Stomach smooth muscle (tissue), 2 donors: Measurements from ENCODE around the gene SS18L1.

Experiments
- H3K27ac ChIP-seq: one replicate; pipeline ENCODE4 v1.7.0; 2013; ENCODE audit warnings: mild to moderate bottlenecking, low read length, inconsistent platforms
- H3K27me3 ChIP-seq, 2 donors: one replicate each; pipeline ENCODE4 v1.7.0; 2013; ENCODE audit warnings: low read length in 2 of 2; ENCODE audit not compliant: insufficient read depth in 2 of 2, control insufficient read depth in 1 of 2
- H3K36me3 ChIP-seq, 2 donors: one replicate each; pipeline ENCODE4 v1.7.0; 2013; ENCODE audit warnings: low read length in 2 of 2; ENCODE audit not compliant: control insufficient read depth in 2 of 2, insufficient read depth in 2 of 2
- H3K4me1 ChIP-seq: one replicate; pipeline ENCODE4 v1.7.0; 2013; ENCODE audit warnings: low read length; ENCODE audit not compliant: control insufficient read depth, insufficient read depth
- H3K4me3 ChIP-seq, 2 donors: one replicate each; pipeline ENCODE4 v1.7.0; 2013; ENCODE audit warnings: low read length in 2 of 2
- H3K9ac ChIP-seq, 2 donors: one replicate each; pipeline ENCODE4 v1.7.0; 2013; ENCODE audit warnings: low read length in 2 of 2, mild to moderate bottlenecking in 1 of 2
- H3K9me3 ChIP-seq, 2 donors: one replicate each; pipeline ENCODE4 v1.7.0; 2013; ENCODE audit warnings: low read length in 2 of 2; ENCODE audit not compliant: control insufficient read depth in 2 of 2
- donor health status: healthy.
- donor health status: Pancreatic carcinoma.

Gene SS18L1

DNA sequence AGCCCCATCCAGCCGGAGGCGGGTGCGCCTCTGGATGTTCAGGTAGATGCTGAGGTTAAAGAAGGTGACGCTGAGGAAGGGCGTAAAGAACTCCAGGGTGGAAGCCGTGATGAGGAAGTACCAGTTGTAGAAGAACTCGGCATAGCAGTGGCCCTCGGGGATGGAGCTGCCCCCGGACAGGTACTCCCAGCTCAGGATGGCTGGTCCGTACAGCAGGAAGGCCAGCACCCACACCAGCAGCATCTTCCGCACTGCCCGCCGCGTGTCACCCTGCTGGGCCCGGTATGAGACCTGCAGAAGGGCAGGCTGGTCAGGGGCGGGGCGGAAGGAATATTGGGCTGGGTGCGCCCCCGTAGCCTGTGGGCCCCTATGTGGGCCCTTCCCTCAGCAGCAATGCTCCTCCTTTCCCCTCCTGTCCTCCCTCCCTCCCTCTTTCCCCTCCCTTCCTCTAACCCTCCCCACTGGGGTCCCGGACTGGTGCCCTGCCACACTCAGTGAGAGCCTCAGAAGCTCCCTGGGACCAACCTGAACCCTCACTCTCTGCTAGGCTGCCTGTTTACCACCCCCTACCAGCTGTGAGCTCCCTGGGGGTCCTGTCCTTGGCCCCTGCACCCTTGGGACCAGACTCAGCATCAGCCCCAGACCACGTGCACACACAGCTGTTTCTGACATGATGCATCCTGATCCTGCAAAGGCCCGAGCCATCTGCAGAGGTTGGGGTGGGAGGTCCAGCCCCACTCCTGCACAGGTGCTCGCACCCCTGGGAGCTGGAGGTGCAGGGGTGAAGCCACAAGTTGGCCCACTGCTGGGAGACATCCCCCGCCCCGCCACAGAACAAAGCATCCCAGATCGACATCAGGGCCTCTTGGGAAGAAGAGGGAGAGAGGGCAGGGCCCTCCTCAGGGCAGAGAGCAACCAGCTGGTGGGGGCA is 73.3 kb downstream of the SS18L1 start:
- Histone ChIP-seq H3K27ac (no peak overlapping the region), H3K9ac (no peak overlapping the region), H3K9me3 (no peaks in the 10 kb centered on the region), H3K4me1 (peaks cover 8% of the 10 kb centered on the region), H3K27me3 (peaks cover 54 to 66% of the 10 kb centered on the region in 2 donors), H3K4me3 (no peak overlapping the region), H3K36me3 (no peaks in the 10 kb centered on the region)

DNA sequence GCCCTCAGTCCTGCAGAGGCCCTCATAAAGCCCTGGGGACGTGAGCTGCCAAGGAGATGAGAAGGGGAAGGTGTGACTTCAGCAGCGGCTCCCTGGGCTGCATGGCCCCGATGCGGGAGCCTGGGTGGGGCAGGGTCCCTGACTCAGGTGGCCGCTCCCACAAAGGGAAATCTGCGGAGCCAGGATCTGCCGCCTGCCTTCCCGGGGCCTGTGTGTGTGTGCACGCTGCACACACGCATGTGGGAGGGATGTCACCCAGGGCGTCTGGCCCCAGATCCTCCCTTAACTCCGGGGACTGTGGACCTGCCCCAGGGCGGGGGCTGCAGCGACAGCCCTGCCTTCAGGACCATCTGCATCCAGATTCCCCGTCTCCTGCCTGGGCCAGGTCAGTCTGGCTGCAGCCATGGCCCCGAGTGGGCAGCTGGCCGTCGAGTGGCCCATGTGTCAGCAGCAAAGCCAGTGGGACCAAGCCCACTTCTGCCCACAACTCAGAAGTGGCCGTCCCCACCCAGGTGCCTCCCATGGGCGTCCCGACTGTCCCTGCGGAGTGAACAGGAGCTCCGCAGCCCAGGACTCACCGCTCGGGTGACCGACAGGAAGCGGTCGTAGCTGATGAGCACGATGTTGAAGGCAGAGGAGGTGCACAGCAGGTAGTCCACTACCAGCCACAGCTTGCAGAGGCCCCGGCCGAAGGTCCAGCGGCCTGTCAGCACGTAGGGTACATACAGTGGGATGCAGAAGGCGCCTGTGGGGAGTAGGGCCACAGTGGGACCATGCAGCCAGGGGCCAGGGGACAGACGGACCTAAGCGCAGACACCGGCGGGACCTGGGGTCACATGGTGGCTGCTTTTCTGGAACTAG is 74.6 kb downstream of the SS18L1 start:
- H3K27me3 ChIP-seq, result peaks cover 58 to 72% of the 10 kb centered on the region in 2 donors
- no peaks in the 10 kb centered on the region for H3K36me3 ChIP-seq
- no peak overlapping the region for H3K4me3 ChIP-seq
- no peaks in the 10 kb centered on the region for H3K9me3 ChIP-seq
- no peak overlapping the region for H3K9ac ChIP-seq
- H3K27ac ChIP-seq, result no peak overlapping the region
- H3K4me1 ChIP-seq, result peaks cover 8% of the 10 kb centered on the region

DNA sequence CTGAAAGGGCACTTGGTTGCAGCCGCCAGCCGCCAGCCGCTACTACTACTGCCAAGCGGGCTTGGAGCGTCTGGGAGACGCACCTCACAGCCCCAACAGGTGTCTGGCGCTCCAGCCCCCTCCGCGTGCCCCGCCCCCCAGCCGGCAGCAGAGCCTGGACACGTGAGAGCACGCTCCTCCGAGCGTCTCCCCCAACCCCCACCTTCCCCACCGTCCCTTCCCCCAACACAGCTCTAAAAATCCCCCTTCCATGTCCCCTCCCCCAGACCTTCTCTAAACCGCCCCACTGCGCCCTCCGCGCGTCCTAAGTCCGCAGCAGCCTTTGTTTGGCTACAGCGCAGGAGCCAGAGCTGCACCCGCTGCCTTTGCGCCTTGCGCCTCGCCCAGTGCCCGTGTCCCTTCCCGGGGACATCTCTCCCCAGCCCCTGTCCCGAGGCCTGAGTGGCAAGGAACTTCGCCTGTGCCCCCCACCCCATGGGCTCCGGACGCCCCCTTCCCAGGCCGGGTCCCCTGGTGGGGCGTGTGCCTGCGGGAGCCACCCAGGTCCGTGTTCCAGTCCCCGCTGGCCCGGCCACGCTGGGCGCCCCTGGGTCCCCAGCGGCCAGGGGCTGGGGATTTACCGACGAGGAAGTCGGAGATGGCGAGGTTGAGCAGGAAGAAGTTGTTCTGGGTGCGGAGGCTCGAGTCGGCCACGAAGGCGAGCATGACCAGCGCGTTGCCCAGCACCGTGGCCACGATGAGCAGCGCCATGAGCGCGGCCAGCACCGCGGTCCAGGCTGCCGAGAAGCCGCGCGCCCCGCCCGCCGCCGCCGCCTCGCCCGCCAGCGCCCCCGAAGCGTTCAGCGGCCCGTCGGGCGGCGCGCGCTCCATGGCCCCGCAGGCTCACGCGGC is 75.8 kb downstream of the SS18L1 start:
- H3K4me3 ChIP-seq, result peak overlapping the region in 1 of 2 donors; percentile 22
- H3K36me3 ChIP-seq, result no peaks in the 10 kb centered on the region
- no peak overlapping the region for H3K27ac ChIP-seq
- H3K9ac ChIP-seq, result no peak overlapping the region
- peaks cover 8% of the 10 kb centered on the region for H3K4me1 ChIP-seq
- peaks cover 61 to 69% of the 10 kb centered on the region in 2 donors for H3K27me3 ChIP-seq
- H3K9me3 ChIP-seq, result no peaks in the 10 kb centered on the region

DNA sequence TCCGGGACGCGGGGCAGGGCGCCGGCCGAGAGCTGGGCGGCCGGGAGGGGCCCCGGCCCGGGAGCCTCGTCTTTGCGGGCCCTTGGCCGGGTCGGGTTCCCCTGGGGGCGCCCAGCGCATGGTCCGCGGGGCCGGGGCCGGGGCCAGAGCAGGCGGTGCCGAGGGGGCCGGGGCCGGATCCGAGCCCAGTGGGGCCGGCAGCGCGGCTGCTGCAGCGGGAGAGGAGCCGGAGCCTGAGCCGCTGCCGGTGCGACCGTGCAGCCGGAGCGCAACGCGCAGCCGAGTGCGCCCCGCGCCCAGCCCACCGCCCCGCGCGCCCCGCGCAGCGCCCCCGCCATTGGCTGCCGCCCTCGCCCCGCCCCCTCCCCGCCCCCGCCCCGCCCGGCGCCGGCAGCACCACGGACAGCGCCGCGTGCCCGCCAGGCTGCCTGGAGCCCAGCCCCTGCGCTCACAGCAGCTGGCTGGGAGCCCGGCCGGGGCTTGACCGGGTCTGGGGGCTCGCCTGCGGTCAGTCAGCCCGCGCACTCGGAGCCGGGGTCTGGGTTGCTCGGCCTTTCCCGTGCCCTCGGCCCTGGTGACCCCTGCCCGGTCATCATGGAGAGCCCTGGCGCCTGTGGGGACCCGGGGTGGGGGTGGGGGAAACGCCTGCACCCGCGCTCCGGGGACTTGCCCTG is 76.6 kb downstream of the SS18L1 start, which contains the start of gene HRH3:
TSS of gene HRH3 (minus strand) at position 287 of the 674 bp plus-strand sequence. CDS start 308 bp downstream, outside the sequence.
- no peaks in the 10 kb centered on the region for H3K36me3 ChIP-seq
- peaks cover 59 to 64% of the 10 kb centered on the region in 2 donors for H3K27me3 ChIP-seq
- peak within 1 kb of the TSS in 1 of 2 donors; percentile 47 for H3K4me3 ChIP-seq
- no peak within 1 kb of the TSS for H3K9ac ChIP-seq
- H3K4me1 ChIP-seq, result peaks cover 8% of the 10 kb centered on the region
- H3K27ac ChIP-seq, result no peak within 1 kb of the TSS
- H3K9me3 ChIP-seq, result no peaks in the 10 kb centered on the region

DNA sequence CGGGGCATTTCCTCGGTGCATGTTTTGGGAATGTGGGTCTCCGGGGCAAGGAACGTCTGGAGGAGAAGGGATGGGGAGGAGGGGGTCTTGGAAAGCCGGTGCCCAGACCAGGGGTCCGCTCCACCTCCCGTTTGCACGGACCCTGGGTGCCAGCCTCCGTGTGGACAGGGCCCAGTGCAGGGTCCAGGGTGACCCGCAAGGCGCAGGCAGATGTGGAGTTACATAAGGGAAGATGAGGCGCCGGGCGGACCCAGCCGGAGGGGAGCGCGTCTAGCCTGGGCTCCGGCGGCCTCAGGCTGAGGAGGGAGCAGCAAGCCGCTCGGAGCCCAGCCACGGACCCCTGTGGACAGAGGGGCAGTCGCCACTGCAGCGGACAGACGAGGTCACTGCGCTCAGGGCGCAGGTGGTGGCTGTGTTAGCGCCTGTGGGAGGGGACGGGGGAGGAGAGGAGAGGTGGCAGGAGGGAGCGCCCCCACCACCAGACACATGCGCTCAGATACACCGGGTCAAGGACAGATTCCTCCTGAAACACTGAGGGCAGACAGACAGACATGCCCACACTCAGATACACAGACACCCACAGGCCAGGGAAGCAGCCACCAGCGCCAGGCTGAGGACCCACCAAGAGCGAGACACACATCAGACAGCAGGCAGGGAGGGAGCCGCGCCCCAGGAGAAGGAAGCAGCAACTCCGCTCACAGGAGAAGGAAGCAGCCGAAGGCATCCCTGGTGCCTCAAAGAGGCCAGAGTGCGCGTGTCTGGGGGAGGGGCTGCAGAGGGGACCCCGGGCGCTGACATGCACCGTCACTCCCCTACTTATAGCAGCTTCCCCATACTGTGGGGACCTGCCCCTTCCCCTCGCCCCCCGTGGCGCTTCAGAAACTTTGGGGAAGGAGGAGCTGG is 77.3 kb downstream of the SS18L1 start:
- Histone ChIP-seq H3K4me3 (no peak overlapping the region), H3K9ac (no peak overlapping the region), H3K27me3 (peaks cover 60 to 62% of the 10 kb centered on the region in 2 donors), H3K36me3 (no peaks in the 10 kb centered on the region), H3K27ac (no peak overlapping the region), H3K9me3 (no peaks in the 10 kb centered on the region), H3K4me1 (peaks cover 8% of the 10 kb centered on the region)

DNA sequence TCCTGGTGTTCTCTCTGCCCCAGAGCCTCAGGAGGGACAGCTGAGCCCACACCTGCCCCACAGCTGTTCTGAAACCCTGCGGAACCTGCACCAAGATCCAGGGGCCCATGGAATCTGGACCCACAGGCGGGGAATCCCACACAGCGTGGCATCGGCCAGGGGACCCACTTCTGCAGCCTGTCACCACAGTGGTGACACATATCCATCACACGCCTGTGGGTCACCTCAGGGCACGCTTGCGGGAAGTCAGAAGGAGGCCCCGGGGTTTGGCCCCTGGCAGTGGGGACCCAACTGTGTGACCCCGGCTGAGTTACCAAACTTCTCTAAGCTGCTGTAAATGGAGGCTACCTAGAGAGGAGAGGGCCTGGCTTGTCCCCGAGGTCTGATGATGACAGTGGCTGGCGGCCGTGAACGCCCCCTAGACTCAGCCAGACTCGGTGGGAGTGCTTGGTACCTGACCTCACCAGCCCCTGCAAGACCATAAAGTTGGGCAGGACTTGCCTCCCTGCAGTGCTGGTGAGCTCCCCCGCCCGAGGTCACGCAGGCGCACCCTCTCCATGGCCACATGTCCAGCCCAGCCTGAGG is 78.8 kb downstream of the SS18L1 start:
- H3K9me3 ChIP-seq, result no peaks in the 10 kb centered on the region
- no peak overlapping the region for H3K27ac ChIP-seq
- H3K9ac ChIP-seq, result no peak overlapping the region
- peaks cover 8% of the 10 kb centered on the region for H3K4me1 ChIP-seq
- no peak overlapping the region for H3K4me3 ChIP-seq
- H3K27me3 ChIP-seq, result peaks cover 57% of the 10 kb centered on the region in 2 donors
- no peaks in the 10 kb centered on the region for H3K36me3 ChIP-seq

DNA sequence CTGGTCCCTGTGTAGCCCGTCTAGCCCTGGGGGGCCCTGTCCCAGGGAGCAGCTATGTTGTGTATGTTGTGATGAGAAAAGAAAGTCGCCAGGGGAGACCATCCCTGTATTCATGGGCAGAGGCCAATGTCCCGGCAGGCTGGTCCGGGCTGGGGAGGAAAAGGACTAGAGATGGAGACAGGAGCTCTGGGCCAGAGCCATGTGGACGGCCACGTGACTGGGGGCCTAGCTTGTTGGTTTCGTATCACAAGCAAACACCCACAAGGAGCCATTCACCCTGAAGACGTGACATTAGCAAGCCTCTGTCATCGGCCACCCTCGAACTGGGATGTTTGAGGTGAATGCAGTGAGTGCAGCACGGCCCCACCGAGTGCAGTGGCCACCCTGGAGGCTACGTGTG is 79.4 kb downstream of the SS18L1 start:
- Histone ChIP-seq H3K9ac (no peak overlapping the region), H3K27me3 (peaks cover 55 to 56% of the 10 kb centered on the region in 2 donors), H3K4me1 (peaks cover 8% of the 10 kb centered on the region), H3K27ac (no peak overlapping the region), H3K4me3 (no peak overlapping the region), H3K9me3 (no peaks in the 10 kb centered on the region), H3K36me3 (no peaks in the 10 kb centered on the region)

DNA sequence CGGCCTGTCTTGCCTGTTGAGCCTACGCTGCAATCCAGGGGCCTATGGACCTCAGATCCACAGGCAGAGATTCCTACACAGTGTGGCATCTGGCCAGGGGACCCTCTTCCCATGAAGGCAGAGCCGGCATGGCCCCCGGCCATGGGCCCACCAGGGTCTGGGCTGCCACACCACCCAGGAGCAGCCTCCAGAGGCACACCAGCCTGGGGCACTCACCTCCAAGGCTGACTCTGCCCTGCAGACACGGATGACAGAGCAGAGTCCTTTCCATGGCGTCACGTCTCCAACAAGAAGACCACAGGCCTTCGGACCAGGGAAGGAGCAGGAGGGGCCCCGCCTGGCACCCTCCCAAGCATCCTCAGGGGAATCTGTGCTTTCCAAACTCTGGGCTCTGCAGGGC is 80.0 kb downstream of the SS18L1 start:
- H3K36me3 ChIP-seq, result no peaks in the 10 kb centered on the region
- H3K4me1 ChIP-seq, result peaks cover 8% of the 10 kb centered on the region
- no peaks in the 10 kb centered on the region for H3K9me3 ChIP-seq
- H3K9ac ChIP-seq, result no peak overlapping the region
- H3K27me3 ChIP-seq, result peaks cover 52 to 53% of the 10 kb centered on the region in 2 donors
- no peak overlapping the region for H3K27ac ChIP-seq
- no peak overlapping the region for H3K4me3 ChIP-seq
